ENCODE measurements around the gene SKIDA1.

- no peak for TF ChIP-seq EP300 (IDR thresholded peaks at IDR 0.05)
- TF ChIP-seq, protein P1, sequence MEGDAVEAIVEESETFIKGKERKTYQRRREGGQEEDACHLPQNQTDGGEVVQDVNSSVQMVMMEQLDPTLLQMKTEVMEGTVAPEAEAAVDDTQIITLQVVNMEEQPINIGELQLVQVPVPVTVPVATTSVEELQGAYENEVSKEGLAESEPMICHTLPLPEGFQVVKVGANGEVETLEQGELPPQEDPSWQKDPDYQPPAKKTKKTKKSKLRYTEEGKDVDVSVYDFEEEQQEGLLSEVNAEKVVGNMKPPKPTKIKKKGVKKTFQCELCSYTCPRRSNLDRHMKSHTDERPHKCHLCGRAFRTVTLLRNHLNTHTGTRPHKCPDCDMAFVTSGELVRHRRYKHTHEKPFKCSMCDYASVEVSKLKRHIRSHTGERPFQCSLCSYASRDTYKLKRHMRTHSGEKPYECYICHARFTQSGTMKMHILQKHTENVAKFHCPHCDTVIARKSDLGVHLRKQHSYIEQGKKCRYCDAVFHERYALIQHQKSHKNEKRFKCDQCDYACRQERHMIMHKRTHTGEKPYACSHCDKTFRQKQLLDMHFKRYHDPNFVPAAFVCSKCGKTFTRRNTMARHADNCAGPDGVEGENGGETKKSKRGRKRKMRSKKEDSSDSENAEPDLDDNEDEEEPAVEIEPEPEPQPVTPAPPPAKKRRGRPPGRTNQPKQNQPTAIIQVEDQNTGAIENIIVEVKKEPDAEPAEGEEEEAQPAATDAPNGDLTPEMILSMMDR (IDR thresholded peaks at IDR 0.05), result no peak
- peak in 2 of 4 donors; percentile 43 to 49 for TF ChIP-seq POLR2A (IDR thresholded peaks at IDR 0.05)
- peak; percentile 3 to 60 for TF ChIP-seq POLR2AphosphoS5 (IDR thresholded peaks at IDR 0.05)
Observed at GRCh38 chr10:21525367-21526187, at the start of gene SKIDA1.
